ENCODE results near the gene ORM2.

Gene ORM2

GRCh38 chr9:114367772-114368569, 38.3 kb downstream of the ORM2 start:
- TF ChIP-seq ZNF274 (IDR thresholded peaks at IDR 0.05; ENCODE audit: low read depth, low read length), result no peak
- H3K4me3 ChIP-seq (ENCODE audit: low read length), result no peak overlapping the region

- no peak for TF ChIP-seq ZNF274 (IDR thresholded peaks at IDR 0.05; ENCODE audit: low read depth, low read length)
- H3K4me3 ChIP-seq (ENCODE audit: low read length), result no peak overlapping the region
These were observed 39.8 kb downstream of the ORM2 start for GRCh38 chr9:114369216-114370130.

- TF ChIP-seq ZNF274 (IDR thresholded peaks at IDR 0.05; ENCODE audit: low read depth, low read length), result no peak
These were observed 40.7 kb downstream of the ORM2 start for GRCh38 chr9:114370251-114370967.

GRCh38 chr9:114370968-114371320, 41.3 kb downstream of the ORM2 start:
- no peak for TF ChIP-seq ZNF274 (IDR thresholded peaks at IDR 0.05; ENCODE audit: low read depth, low read length)
- no peak overlapping the region for H3K4me3 ChIP-seq (ENCODE audit: low read length)

More at GRCh38 chr9:114370251-114370967, 40.7 kb downstream of the ORM2 start:
- no peak overlapping the region for H3K4me3 ChIP-seq (ENCODE audit: low read length)

- H3K4me3 ChIP-seq (ENCODE audit: low read length), result no peak overlapping the region; the same call in 1 of the 2 replicates
- no peak for TF ChIP-seq ZNF274 (IDR thresholded peaks at IDR 0.05; ENCODE audit: low read depth, low read length)
These were observed 41.8 kb downstream of the ORM2 start for GRCh38 chr9:114371343-114371944.

GRCh38 chr9:114371973-114372917, 42.6 kb downstream of the ORM2 start:
- no peak for TF ChIP-seq ZNF274 (IDR thresholded peaks at IDR 0.05; ENCODE audit: low read depth, low read length)
- peak overlapping the region; percentile 15; the same call in 1 of the 2 replicates for H3K4me3 ChIP-seq (ENCODE audit: low read length)

- no peak for TF ChIP-seq ZNF274 (IDR thresholded peaks at IDR 0.05; ENCODE audit: low read depth, low read length)
- no peak overlapping the region; the same call in 1 of the 2 replicates for H3K4me3 ChIP-seq (ENCODE audit: low read length)
These were observed 43.3 kb downstream of the ORM2 start for GRCh38 chr9:114372921-114373448.

GRCh38 chr9:114373960-114374730, 44.5 kb downstream of the ORM2 start:
- no peak for TF ChIP-seq ZNF274 (IDR thresholded peaks at IDR 0.05; ENCODE audit: low read depth, low read length)
- H3K4me3 ChIP-seq (ENCODE audit: low read length), result no peak overlapping the region

GRCh38 chr9:114374936-114375335, 45.3 kb downstream of the ORM2 start:
- no peak for TF ChIP-seq ZNF274 (IDR thresholded peaks at IDR 0.05; ENCODE audit: low read depth, low read length)
- no peak overlapping the region for H3K4me3 ChIP-seq (ENCODE audit: low read length)

- no peak for TF ChIP-seq ZNF274 (IDR thresholded peaks at IDR 0.05; ENCODE audit: low read depth, low read length)
- H3K4me3 ChIP-seq (ENCODE audit: low read length), result no peak overlapping the region
These were observed 45.9 kb downstream of the ORM2 start for GRCh38 chr9:114375386-114376175.
